ENCODE results near the gene ASB11. TPM values are rescaled to one million over a fixed set of nuclear protein-coding genes. Genes with fewer than 3 reads are reported as not detected.
"Not testable (repeated sequence)": the region's sequence is repeated elsewhere in the genome, so short reads cannot be mapped to it uniquely, and the experiment has no call there.

ASB11 gene
- total RNA-seq, 1 donor from 2014 or later = not detected

DNA sequence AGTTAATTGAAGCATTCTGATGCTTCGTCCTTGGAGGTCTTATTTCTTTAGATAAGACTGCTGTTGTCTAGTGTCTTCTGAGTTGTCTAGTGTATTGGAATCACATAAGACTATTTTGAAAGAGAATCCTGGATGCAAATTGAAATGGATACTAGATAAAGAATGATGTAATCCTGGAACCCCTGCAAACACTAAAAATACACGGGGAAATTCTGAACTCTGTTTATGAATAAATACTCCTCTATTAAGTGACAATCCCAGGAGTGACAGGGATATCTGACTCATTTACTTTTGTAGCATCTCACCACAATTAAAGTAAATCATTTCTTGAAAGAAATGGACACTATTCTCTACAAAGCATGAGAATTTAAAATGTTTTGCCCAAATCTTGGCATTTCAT is 968 bp downstream of the ASB11 start:
- Mint-ChIP-seq H3K27ac (ENCODE audit: unreplicated experiment) (no peak overlapping the region), H3K4me3 (ENCODE audit: unreplicated experiment) (no peak overlapping the region), H3K4me1 (ENCODE audit: unreplicated experiment) (no peaks in the 10 kb centered on the region), H3K9me3 (ENCODE audit: unreplicated experiment) (no peaks in the 10 kb centered on the region), H3K36me3 (ENCODE audit: low read depth, unreplicated experiment) (no peaks in the 10 kb centered on the region), H3K27me3 (ENCODE audit: unreplicated experiment) (no peaks in the 10 kb centered on the region)
- no peak for DNase-seq (ENCODE audit: low spot score)
- TF ChIP-seq, protein P1, sequence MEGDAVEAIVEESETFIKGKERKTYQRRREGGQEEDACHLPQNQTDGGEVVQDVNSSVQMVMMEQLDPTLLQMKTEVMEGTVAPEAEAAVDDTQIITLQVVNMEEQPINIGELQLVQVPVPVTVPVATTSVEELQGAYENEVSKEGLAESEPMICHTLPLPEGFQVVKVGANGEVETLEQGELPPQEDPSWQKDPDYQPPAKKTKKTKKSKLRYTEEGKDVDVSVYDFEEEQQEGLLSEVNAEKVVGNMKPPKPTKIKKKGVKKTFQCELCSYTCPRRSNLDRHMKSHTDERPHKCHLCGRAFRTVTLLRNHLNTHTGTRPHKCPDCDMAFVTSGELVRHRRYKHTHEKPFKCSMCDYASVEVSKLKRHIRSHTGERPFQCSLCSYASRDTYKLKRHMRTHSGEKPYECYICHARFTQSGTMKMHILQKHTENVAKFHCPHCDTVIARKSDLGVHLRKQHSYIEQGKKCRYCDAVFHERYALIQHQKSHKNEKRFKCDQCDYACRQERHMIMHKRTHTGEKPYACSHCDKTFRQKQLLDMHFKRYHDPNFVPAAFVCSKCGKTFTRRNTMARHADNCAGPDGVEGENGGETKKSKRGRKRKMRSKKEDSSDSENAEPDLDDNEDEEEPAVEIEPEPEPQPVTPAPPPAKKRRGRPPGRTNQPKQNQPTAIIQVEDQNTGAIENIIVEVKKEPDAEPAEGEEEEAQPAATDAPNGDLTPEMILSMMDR (IDR thresholded peaks at IDR 0.05; ENCODE audit: unreplicated experiment) = no peak

DNA sequence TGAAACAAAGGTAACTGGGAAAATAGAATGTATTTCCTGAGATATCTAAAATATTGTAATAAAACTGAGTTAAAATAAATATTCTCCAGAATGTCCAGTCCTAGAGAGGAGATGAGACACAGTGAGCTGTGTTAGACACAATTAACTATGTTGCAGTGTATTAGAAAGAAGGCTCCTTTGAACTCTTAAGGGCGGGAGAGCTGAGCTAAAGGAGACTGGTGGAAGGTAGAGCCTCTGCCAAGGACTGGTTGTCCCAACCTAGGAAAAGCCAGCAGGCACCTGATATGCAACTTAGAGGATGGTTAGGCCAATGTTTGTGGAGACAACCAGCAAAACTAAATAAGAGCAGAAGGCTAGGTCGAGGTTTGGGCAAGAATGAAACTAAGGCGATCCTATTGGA is 4.3 kb downstream of the ASB11 start:
- Mint-ChIP-seq H3K4me1 (ENCODE audit: unreplicated experiment) (peaks cover 3% of the 10 kb centered on the region), H3K27me3 (ENCODE audit: unreplicated experiment) (no peaks in the 10 kb centered on the region), H3K27ac (ENCODE audit: unreplicated experiment) (no peak overlapping the region), H3K36me3 (ENCODE audit: low read depth, unreplicated experiment) (no peaks in the 10 kb centered on the region), H3K9me3 (ENCODE audit: unreplicated experiment) (no peaks in the 10 kb centered on the region), H3K4me3 (ENCODE audit: unreplicated experiment) (no peak overlapping the region)
- TF ChIP-seq, protein P1 (IDR thresholded peaks at IDR 0.05; ENCODE audit: unreplicated experiment) = no peak
- DNase-seq (ENCODE audit: low spot score) = no peak

DNA sequence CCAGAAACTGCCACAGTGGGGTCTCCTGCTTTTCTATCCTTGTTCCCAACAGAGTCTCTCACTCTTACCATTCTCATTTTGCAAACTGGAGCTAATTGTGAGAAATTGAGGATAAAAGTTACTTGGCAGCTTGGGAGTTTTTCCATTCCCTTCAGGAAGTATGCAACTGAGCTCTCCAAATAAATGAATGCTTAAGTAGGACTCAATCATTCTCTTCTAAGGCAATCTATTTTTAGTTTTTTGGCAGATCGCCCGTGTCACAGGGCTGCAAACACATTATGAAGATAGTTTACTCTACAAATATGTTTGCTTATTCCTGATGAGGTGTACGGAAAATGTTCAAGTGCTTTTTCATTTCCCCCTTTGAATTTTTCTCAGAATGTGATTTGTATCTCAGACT is 5.3 kb downstream of the ASB11 start:
- Mint-ChIP-seq H3K27ac (ENCODE audit: unreplicated experiment) (no peak overlapping the region), H3K9me3 (ENCODE audit: unreplicated experiment) (no peaks in the 10 kb centered on the region), H3K27me3 (ENCODE audit: unreplicated experiment) (no peaks in the 10 kb centered on the region), H3K4me1 (ENCODE audit: unreplicated experiment) (peaks cover 3% of the 10 kb centered on the region), H3K36me3 (ENCODE audit: low read depth, unreplicated experiment) (no peaks in the 10 kb centered on the region), H3K4me3 (ENCODE audit: unreplicated experiment) (no peak overlapping the region)
- DNase-seq (ENCODE audit: low spot score) = no peak
- TF ChIP-seq, protein P1 (IDR thresholded peaks at IDR 0.05; ENCODE audit: unreplicated experiment) = no peak

DNA sequence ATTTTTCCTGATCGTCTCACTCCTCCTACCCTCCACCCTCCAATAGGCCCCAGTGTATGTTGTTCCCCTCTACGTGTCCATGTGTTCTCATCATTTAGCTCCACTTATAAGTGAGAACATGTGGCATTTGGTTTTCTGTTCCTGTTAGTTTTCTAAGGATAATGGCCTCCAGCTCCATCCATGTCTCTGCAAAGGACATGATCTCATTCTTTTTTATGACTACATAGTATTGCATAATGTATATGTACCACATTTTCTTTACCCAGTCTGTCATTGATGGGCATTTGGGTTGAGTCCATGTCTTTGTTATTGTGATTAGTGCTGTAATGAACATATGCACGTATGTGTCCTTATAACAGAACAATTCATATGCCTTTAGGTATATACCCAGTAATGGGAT is 9.5 kb downstream of the ASB11 start:
- H3K4me3 Mint-ChIP-seq (ENCODE audit: unreplicated experiment); H3K9me3 Mint-ChIP-seq (ENCODE audit: unreplicated experiment); H3K36me3 Mint-ChIP-seq (ENCODE audit: low read depth, unreplicated experiment); DNase-seq (ENCODE audit: low spot score); H3K27me3 Mint-ChIP-seq (ENCODE audit: unreplicated experiment); H3K4me1 Mint-ChIP-seq (ENCODE audit: unreplicated experiment); H3K27ac Mint-ChIP-seq (ENCODE audit: unreplicated experiment): not testable (repeated sequence)

DNA sequence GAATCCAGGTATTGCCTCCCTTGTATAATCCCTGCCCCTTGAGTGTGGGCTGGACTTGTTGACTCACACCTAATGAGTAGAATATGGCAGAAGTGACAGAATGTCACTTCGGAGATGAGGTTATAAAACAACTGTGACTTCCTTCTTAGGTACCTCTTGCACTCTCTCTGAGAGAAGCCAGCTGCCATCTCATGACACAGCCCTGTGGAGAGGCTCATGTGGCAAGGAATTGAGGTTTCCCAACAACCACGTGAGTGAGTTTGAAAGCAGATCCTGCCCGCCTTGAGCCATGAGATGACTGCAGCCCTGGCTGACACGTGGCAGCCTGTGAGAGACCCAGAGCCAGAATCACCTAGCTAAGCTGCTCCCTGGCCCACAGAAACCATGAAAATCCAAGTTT is 13.5 kb downstream of the ASB11 start:
- no peaks in the 10 kb centered on the region for H3K27me3 Mint-ChIP-seq (ENCODE audit: unreplicated experiment)
- no peak overlapping the region for H3K27ac Mint-ChIP-seq (ENCODE audit: unreplicated experiment)
- peaks cover 23% of the 10 kb centered on the region for H3K4me1 Mint-ChIP-seq (ENCODE audit: unreplicated experiment)
- no peak for DNase-seq (ENCODE audit: low spot score)
- H3K9me3 Mint-ChIP-seq (ENCODE audit: unreplicated experiment) = no peaks in the 10 kb centered on the region
- TF ChIP-seq, protein P1 (IDR thresholded peaks at IDR 0.05; ENCODE audit: unreplicated experiment) = no peak
- no peaks in the 10 kb centered on the region for H3K36me3 Mint-ChIP-seq (ENCODE audit: low read depth, unreplicated experiment)
- no peak overlapping the region for H3K4me3 Mint-ChIP-seq (ENCODE audit: unreplicated experiment)
